ENCODE measurements around the gene TMBIM4.

The TMBIM4 gene

GRCh38 chr12:66129934-66130266 is 39.9 kb downstream of the TMBIM4 start:
- H3K4me3 ChIP-seq (ENCODE audit: low read depth, low read length), result peak overlapping the region; percentile 95
- TF ChIP-seq CTCF (conservative IDR thresholded peaks at IDR 0.05; ENCODE audit: low read depth, low read length), result no peak
- DNase-seq (ENCODE audit: low read depth), result peak; percentile 58

GRCh38 chr12:66127650-66128049 is 42.1 kb downstream of the TMBIM4 start:
- H3K4me3 ChIP-seq (ENCODE audit: low read depth, low read length), result no peak overlapping the region
- DNase-seq (ENCODE audit: low read depth), result peak; percentile 83
- no peak for TF ChIP-seq CTCF (conservative IDR thresholded peaks at IDR 0.05; ENCODE audit: low read depth, low read length)

GRCh38 chr12:66120477-66120876 is 49.3 kb downstream of the TMBIM4 start:
- no peak for DNase-seq (ENCODE audit: low read depth)
- no peak overlapping the region for H3K4me3 ChIP-seq (ENCODE audit: low read depth, low read length)
- TF ChIP-seq CTCF (conservative IDR thresholded peaks at IDR 0.05; ENCODE audit: low read depth, low read length), result peak; percentile 18

DNA sequence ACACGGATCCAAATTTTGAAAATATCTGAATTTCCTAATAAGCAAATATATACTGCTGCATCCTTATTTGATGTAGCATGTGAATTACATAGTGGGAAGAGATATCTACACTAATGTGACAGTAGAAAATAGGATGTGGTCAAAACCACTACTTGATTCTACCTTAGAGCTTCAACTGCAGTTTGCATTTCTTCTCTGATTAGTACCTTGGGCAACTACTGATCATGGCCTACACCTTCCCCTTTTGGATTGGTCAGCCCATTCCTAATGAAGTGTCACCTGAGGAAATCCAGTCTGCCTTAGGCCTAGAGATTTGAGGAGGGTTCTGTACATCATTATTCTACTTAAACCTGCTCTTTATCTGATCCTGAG is 49.9 kb downstream of the TMBIM4 start:
- TF ChIP-seq CTCF (conservative IDR thresholded peaks at IDR 0.05; ENCODE audit: low read depth, low read length), result no peak
- no peak overlapping the region for H3K4me3 ChIP-seq (ENCODE audit: low read depth, low read length)
- no peak for DNase-seq (ENCODE audit: low read depth)

GRCh38 chr12:66119229-66119869 is 50.4 kb downstream of the TMBIM4 start:
- DNase-seq (ENCODE audit: low read depth), result no peak
- TF ChIP-seq CTCF (conservative IDR thresholded peaks at IDR 0.05; ENCODE audit: low read depth, low read length), result no peak
- no peak overlapping the region for H3K4me3 ChIP-seq (ENCODE audit: low read depth, low read length)

DNA sequence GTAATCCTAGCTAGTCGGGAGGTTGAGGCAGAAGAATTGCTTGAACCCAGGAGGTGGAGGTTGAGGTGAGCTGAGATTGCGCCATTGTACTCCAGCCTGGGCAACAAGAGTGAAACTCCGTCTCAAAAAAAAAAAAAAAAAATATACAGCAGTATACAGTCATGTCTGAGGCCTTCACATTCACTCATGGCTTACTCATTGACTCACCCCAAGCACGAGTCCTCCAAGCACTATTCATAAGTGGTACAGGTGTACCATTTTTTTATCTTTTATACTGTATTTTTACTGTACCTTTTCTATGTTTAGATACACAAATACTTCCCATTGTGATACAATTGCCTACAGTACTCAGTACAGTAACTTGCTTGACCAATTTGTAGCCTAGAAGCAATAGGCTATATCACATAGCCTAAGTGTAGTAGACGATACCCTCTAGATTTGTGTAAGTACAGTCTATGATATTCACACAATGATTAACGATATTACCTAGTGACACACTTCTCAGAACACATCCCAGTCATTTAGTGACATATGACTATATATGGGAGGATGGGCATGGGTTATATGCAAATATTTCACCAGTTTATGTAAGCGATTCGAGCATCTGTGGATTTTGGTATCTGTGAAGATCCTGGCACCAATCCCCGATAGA is 51.4 kb downstream of the TMBIM4 start:
- peak; percentile 34 for DNase-seq (ENCODE audit: low read depth)
- no peak overlapping the region for H3K4me3 ChIP-seq (ENCODE audit: low read depth, low read length)
- no peak for TF ChIP-seq CTCF (conservative IDR thresholded peaks at IDR 0.05; ENCODE audit: low read depth, low read length)

DNA sequence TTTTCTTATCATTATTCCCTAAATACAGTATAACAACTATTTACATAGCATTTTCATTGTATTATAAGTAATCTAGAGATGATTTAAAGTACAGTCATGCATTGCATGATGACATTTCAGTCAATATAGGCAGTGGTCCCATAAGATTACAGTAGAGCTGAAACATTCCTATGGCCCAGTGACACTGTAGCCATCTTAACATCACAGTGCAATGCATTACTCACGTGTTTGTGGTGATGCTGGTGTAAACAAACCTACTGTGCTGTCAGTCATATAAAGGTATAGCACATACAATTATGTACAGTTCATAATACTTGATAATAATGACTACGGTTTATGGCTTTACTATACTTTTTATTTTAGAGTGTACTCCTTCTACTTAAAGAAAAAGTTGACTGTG is 52.6 kb downstream of the TMBIM4 start:
- H3K4me3 ChIP-seq (ENCODE audit: low read depth, low read length), result no peak overlapping the region
- no peak for DNase-seq (ENCODE audit: low read depth)
- no peak for TF ChIP-seq CTCF (conservative IDR thresholded peaks at IDR 0.05; ENCODE audit: low read depth, low read length)
